Prostate gland (tissue), 2 donors: Measurements from ENCODE around the gene SMIM35.

Source experiments
- POLR2A ChIP-seq: fragments of 450-650 bp; IDR thresholded peaks from one replicate; pipeline ENCODE4 v1.6.1; 2016; ENCODE audit warnings: antibody characterized with exemption, mild to moderate bottlenecking
- TF ChIP-seq, protein P1 (sequence below), 4 experiments: fragments of 200-600 bp in 2 of 4; fragments of 450-650 bp in 2 of 4; sonication (generic) in 2 of 4; IDR thresholded peaks; 1 replicate in 3 of 4; 2 replicates in 1 of 4; pipeline ENCODE4 v1.5.1; 2016 to 2019; ENCODE audit warnings: antibody characterized with exemption in 4 of 4, mild to moderate bottlenecking in 2 of 4, moderate library complexity in 2 of 4

DNA sequence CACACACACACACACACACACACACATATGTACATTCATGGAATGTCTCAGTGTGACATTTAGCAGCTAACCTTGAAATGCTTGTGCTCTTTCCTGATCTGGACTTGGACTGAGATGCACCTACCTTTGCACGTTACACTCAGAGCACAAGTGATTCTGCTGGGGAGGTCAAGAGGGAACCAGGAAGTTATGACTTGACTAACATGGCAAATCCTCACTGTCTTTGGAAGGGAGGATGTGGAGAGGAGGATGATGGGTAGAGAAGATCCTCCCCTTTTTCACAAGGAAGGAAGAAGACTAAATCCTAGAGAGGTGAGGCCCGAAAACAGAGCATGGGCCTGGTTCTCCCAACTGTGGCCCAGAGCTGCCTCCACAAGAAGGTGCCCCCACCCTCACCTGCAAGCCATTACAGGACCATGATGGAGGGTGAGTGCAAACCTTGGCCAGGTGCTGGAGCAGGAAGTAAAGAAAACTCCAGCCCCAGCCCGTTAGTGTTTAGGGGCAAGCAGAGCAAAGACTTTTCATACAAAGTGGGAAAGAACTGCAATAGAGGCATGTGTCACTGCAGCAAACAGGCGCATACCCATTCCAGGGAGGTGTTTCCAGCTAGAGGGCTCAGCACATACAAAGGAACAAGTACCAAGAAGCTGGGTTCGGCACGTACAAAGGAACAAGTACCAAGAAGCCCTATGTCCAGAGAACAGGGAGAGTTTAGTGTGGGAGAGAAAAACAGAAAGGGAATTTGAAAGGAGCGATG is 39.5 kb upstream of the SMIM35 start:
- TF ChIP-seq POLR2A = no peak
- TF ChIP-seq, protein P1, sequence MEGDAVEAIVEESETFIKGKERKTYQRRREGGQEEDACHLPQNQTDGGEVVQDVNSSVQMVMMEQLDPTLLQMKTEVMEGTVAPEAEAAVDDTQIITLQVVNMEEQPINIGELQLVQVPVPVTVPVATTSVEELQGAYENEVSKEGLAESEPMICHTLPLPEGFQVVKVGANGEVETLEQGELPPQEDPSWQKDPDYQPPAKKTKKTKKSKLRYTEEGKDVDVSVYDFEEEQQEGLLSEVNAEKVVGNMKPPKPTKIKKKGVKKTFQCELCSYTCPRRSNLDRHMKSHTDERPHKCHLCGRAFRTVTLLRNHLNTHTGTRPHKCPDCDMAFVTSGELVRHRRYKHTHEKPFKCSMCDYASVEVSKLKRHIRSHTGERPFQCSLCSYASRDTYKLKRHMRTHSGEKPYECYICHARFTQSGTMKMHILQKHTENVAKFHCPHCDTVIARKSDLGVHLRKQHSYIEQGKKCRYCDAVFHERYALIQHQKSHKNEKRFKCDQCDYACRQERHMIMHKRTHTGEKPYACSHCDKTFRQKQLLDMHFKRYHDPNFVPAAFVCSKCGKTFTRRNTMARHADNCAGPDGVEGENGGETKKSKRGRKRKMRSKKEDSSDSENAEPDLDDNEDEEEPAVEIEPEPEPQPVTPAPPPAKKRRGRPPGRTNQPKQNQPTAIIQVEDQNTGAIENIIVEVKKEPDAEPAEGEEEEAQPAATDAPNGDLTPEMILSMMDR (IDR thresholded peaks at IDR 0.05) = no peak
